Measurements from ENCODE around the gene P2RY2.

The P2RY2 gene

GRCh38 chr11:73188301-73188700 lies 29.8 kb upstream of the P2RY2 start:
- TF ChIP-seq, protein P1, sequence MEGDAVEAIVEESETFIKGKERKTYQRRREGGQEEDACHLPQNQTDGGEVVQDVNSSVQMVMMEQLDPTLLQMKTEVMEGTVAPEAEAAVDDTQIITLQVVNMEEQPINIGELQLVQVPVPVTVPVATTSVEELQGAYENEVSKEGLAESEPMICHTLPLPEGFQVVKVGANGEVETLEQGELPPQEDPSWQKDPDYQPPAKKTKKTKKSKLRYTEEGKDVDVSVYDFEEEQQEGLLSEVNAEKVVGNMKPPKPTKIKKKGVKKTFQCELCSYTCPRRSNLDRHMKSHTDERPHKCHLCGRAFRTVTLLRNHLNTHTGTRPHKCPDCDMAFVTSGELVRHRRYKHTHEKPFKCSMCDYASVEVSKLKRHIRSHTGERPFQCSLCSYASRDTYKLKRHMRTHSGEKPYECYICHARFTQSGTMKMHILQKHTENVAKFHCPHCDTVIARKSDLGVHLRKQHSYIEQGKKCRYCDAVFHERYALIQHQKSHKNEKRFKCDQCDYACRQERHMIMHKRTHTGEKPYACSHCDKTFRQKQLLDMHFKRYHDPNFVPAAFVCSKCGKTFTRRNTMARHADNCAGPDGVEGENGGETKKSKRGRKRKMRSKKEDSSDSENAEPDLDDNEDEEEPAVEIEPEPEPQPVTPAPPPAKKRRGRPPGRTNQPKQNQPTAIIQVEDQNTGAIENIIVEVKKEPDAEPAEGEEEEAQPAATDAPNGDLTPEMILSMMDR (IDR thresholded peaks at IDR 0.05; ENCODE audit: insufficient read depth, low read length) = no peak
- TF ChIP-seq REST (IDR thresholded peaks at IDR 0.05; ENCODE audit: insufficient replicate concordance, low read depth) = no peak
- no peak for TF ChIP-seq POLR2AphosphoS5 (IDR thresholded peaks at IDR 0.05; ENCODE audit: low read depth)
- TF ChIP-seq SPI1 (IDR thresholded peaks at IDR 0.05; ENCODE audit: borderline replicate concordance, low read depth) = no peak
- TF ChIP-seq GABPA (IDR thresholded peaks at IDR 0.05; ENCODE audit: low read depth) = no peak
- Histone ChIP-seq H3K27me3 (ENCODE audit: insufficient read depth, poor library complexity, severe bottlenecking) (no peaks in the 10 kb centered on the region), H3K27ac (replicated peaks) (peak overlapping the region; percentile 86), H3K4me3 (replicated peaks; ENCODE audit: insufficient read depth, low read length) (peak overlapping the region; percentile 26)
- DNase-seq (ENCODE audit: low read depth in 1 of 2, low spot score in 1 of 2) = no peak

GRCh38 chr11:73189315-73189714 lies 28.8 kb upstream of the P2RY2 start:
- Histone ChIP-seq H3K27ac (replicated peaks) (peak overlapping the region; percentile 86), H3K27me3 (ENCODE audit: insufficient read depth, poor library complexity, severe bottlenecking) (no peaks in the 10 kb centered on the region), H3K4me3 (replicated peaks; ENCODE audit: insufficient read depth, low read length) (peak overlapping the region; percentile 10; the same call in 1 of the 2 replicates)
- TF ChIP-seq POLR2AphosphoS5 (IDR thresholded peaks at IDR 0.05; ENCODE audit: low read depth) (peak; percentile 85), SPI1 (IDR thresholded peaks at IDR 0.05; ENCODE audit: borderline replicate concordance, low read depth) (peak; percentile 99), GABPA (IDR thresholded peaks at IDR 0.05; ENCODE audit: low read depth) (no peak; the same call in 1 of the 2 replicates)
- DNase-seq (ENCODE audit: low read depth in 1 of 2, low spot score in 1 of 2) = peak; percentile 58 to 97

GRCh38 chr11:73189723-73190556 lies 28.1 kb upstream of the P2RY2 start:
- DNase-seq (ENCODE audit: low read depth in 1 of 2, low spot score in 1 of 2) = peak in 1 of 2 experiments; percentile 41
- Histone ChIP-seq H3K4me3 (replicated peaks; ENCODE audit: insufficient read depth, low read length) (no peak overlapping the region), H3K27me3 (ENCODE audit: insufficient read depth, poor library complexity, severe bottlenecking) (no peaks in the 10 kb centered on the region), H3K27ac (replicated peaks) (peak overlapping the region; percentile 86)
- no peak for TF ChIP-seq GABPA (IDR thresholded peaks at IDR 0.05; ENCODE audit: low read depth)
- TF ChIP-seq POLR2AphosphoS5 (IDR thresholded peaks at IDR 0.05; ENCODE audit: low read depth) = no peak
- TF ChIP-seq REST (IDR thresholded peaks at IDR 0.05; ENCODE audit: insufficient replicate concordance, low read depth) = no peak
- TF ChIP-seq SPI1 (IDR thresholded peaks at IDR 0.05; ENCODE audit: borderline replicate concordance, low read depth) = no peak
- TF ChIP-seq, protein P1 (IDR thresholded peaks at IDR 0.05; ENCODE audit: insufficient read depth, low read length) = no peak

DNA sequence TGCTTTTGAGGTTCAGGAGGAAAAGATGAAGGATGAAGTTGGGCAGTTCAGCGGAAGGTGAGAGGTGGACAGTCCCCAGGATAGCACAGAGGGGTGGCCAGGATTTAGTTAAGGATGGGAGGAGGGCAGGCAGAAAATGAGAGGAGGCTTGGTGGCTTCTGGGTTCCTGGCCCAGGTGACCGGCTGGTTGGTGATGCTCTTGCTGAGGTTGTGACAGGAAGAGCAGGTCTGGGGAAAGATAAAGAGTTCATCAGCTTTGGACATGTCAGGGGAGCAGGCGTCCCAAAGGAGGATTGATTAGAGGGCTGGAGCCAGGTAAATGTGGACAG lies 27.6 kb upstream of the P2RY2 start:
- Histone ChIP-seq H3K27ac (replicated peaks) (peak overlapping the region; percentile 86), H3K4me3 (replicated peaks; ENCODE audit: insufficient read depth, low read length) (no peak overlapping the region), H3K27me3 (ENCODE audit: insufficient read depth, poor library complexity, severe bottlenecking) (no peaks in the 10 kb centered on the region)
- no peak for DNase-seq (ENCODE audit: low read depth in 1 of 2, low spot score in 1 of 2)
- no peak for TF ChIP-seq POLR2AphosphoS5 (IDR thresholded peaks at IDR 0.05; ENCODE audit: low read depth)
- TF ChIP-seq SPI1 (IDR thresholded peaks at IDR 0.05; ENCODE audit: borderline replicate concordance, low read depth) = no peak
